ENCODE measurements around the gene ICA1L. TPM values are rescaled to one million over a fixed set of nuclear protein-coding genes. Genes with fewer than 3 reads are reported as not detected.
A peak's percentile ranks its signal among the peaks of the same experiment; 100 is the strongest.
"Not testable (repeated sequence)": the region's sequence is repeated elsewhere in the genome, so short reads cannot be mapped to it uniquely, and the experiment has no call there.

The ICA1L gene
- polyA plus RNA-seq, 2 donors = 1.1 to 1.2 TPM

- H3K4me1 ChIP-seq (ENCODE audit: control insufficient read depth in 2 of 2, insufficient read depth in 2 of 2, low read length in 1 of 2) = no peaks in the 10 kb centered on the region
- no peaks in the 10 kb centered on the region for H3K36me3 ChIP-seq (ENCODE audit: control insufficient read depth in 2 of 2, insufficient read depth in 2 of 2, low read length in 1 of 2)
- no peak overlapping the region for H3K27ac ChIP-seq (ENCODE audit: low read depth in 2 of 2, low read length in 1 of 2)
- H3K27me3 ChIP-seq (ENCODE audit: control insufficient read depth in 1 of 2, insufficient read depth in 2 of 2, low read length in 2 of 2) = no peaks in the 10 kb centered on the region
- no peak overlapping the region for H3K4me3 ChIP-seq (ENCODE audit: low read depth in 1 of 2, low read length in 2 of 2)
- no peaks in the 10 kb centered on the region for H3K9me3 ChIP-seq (ENCODE audit: control insufficient read depth in 2 of 2, insufficient read depth in 1 of 2, low read depth in 1 of 2, low read length in 1 of 2)
- WGBS, 2 donors = 86 to 87% methylated on average over 7 of the region's 7 CpGs
Observed at GRCh38 chr2:202821206-202822160, 50.1 kb downstream of the ICA1L start.

- H3K4me1 ChIP-seq (ENCODE audit: control insufficient read depth in 2 of 2, insufficient read depth in 2 of 2, low read length in 1 of 2) = no peaks in the 10 kb centered on the region
- no peaks in the 10 kb centered on the region for H3K27me3 ChIP-seq (ENCODE audit: control insufficient read depth in 1 of 2, insufficient read depth in 2 of 2, low read length in 2 of 2)
- 71 to 81% methylated on average over 3 of the region's 3 CpGs for WGBS, 2 donors
- no peaks in the 10 kb centered on the region for H3K36me3 ChIP-seq (ENCODE audit: control insufficient read depth in 2 of 2, insufficient read depth in 2 of 2, low read length in 1 of 2)
- no peak overlapping the region for H3K27ac ChIP-seq (ENCODE audit: low read depth in 2 of 2, low read length in 1 of 2)
- H3K4me3 ChIP-seq (ENCODE audit: low read depth in 1 of 2, low read length in 2 of 2) = no peak overlapping the region
- H3K9me3 ChIP-seq (ENCODE audit: control insufficient read depth in 2 of 2, insufficient read depth in 1 of 2, low read depth in 1 of 2, low read length in 1 of 2) = no peaks in the 10 kb centered on the region
Observed at GRCh38 chr2:202818321-202818720, 53.2 kb downstream of the ICA1L start.

- WGBS, 2 donors = 55 to 76% methylated on average over 1 of the region's 1 CpG
- H3K9me3 ChIP-seq (ENCODE audit: control insufficient read depth in 2 of 2, insufficient read depth in 1 of 2, low read depth in 1 of 2, low read length in 1 of 2) = no peaks in the 10 kb centered on the region
- H3K4me3 ChIP-seq (ENCODE audit: low read depth in 1 of 2, low read length in 2 of 2) = no peak overlapping the region
- no peaks in the 10 kb centered on the region for H3K27me3 ChIP-seq (ENCODE audit: control insufficient read depth in 1 of 2, insufficient read depth in 2 of 2, low read length in 2 of 2)
- H3K27ac ChIP-seq (ENCODE audit: low read depth in 2 of 2, low read length in 1 of 2) = no peak overlapping the region
- H3K36me3 ChIP-seq (ENCODE audit: control insufficient read depth in 2 of 2, insufficient read depth in 2 of 2, low read length in 1 of 2) = no peaks in the 10 kb centered on the region
- H3K4me1 ChIP-seq (ENCODE audit: control insufficient read depth in 2 of 2, insufficient read depth in 2 of 2, low read length in 1 of 2) = no peaks in the 10 kb centered on the region
Observed at GRCh38 chr2:202817771-202818170, 53.8 kb downstream of the ICA1L start.

GRCh38 chr2:202815548-202816360 lies 55.8 kb downstream of the ICA1L start:
- Histone ChIP-seq H3K9me3 (ENCODE audit: control insufficient read depth in 2 of 2, insufficient read depth in 1 of 2, low read depth in 1 of 2, low read length in 1 of 2) (no peaks in the 10 kb centered on the region), H3K4me3 (ENCODE audit: low read depth in 1 of 2, low read length in 2 of 2) (no peak overlapping the region), H3K36me3 (ENCODE audit: control insufficient read depth in 2 of 2, insufficient read depth in 2 of 2, low read length in 1 of 2) (no peaks in the 10 kb centered on the region), H3K27ac (ENCODE audit: low read depth in 2 of 2, low read length in 1 of 2) (no peak overlapping the region), H3K27me3 (ENCODE audit: control insufficient read depth in 1 of 2, insufficient read depth in 2 of 2, low read length in 2 of 2) (no peaks in the 10 kb centered on the region), H3K4me1 (ENCODE audit: control insufficient read depth in 2 of 2, insufficient read depth in 2 of 2, low read length in 1 of 2) (no peaks in the 10 kb centered on the region)
- 50 to 58% methylated on average over 4 of the region's 4 CpGs for WGBS, 2 donors

GRCh38 chr2:202814226-202814625 lies 57.3 kb downstream of the ICA1L start:
- WGBS, 2 donors = 98 to 100% methylated on average over 1 of the region's 1 CpG
- H3K36me3 ChIP-seq (ENCODE audit: control insufficient read depth in 2 of 2, insufficient read depth in 2 of 2, low read length in 1 of 2) = no peaks in the 10 kb centered on the region
- no peaks in the 10 kb centered on the region for H3K27me3 ChIP-seq (ENCODE audit: control insufficient read depth in 1 of 2, insufficient read depth in 2 of 2, low read length in 2 of 2)
- no peak overlapping the region for H3K4me3 ChIP-seq (ENCODE audit: low read depth in 1 of 2, low read length in 2 of 2)
- no peaks in the 10 kb centered on the region for H3K9me3 ChIP-seq (ENCODE audit: control insufficient read depth in 2 of 2, insufficient read depth in 1 of 2, low read depth in 1 of 2, low read length in 1 of 2)
- no peaks in the 10 kb centered on the region for H3K4me1 ChIP-seq (ENCODE audit: control insufficient read depth in 2 of 2, insufficient read depth in 2 of 2, low read length in 1 of 2)
- H3K27ac ChIP-seq (ENCODE audit: low read depth in 2 of 2, low read length in 1 of 2) = no peak overlapping the region

- Histone ChIP-seq H3K4me1 (ENCODE audit: control insufficient read depth in 2 of 2, insufficient read depth in 2 of 2, low read length in 1 of 2) (peaks cover 0 to 1% of the 10 kb centered on the region in 2 donors), H3K4me3 (ENCODE audit: low read depth in 1 of 2, low read length in 2 of 2) (no peak overlapping the region), H3K36me3 (ENCODE audit: control insufficient read depth in 2 of 2, insufficient read depth in 2 of 2, low read length in 1 of 2) (no peaks in the 10 kb centered on the region), H3K9me3 (ENCODE audit: control insufficient read depth in 2 of 2, insufficient read depth in 1 of 2, low read depth in 1 of 2, low read length in 1 of 2) (no peaks in the 10 kb centered on the region), H3K27me3 (ENCODE audit: control insufficient read depth in 1 of 2, insufficient read depth in 2 of 2, low read length in 2 of 2) (no peaks in the 10 kb centered on the region), H3K27ac (ENCODE audit: low read depth in 2 of 2, low read length in 1 of 2) (no peak overlapping the region)
- WGBS, 2 donors = 95 to 97% methylated on average over 3 of the region's 3 CpGs
Observed at GRCh38 chr2:202813387-202813786, 58.2 kb downstream of the ICA1L start.

- H3K9me3 ChIP-seq (ENCODE audit: control insufficient read depth in 2 of 2, insufficient read depth in 1 of 2, low read depth in 1 of 2, low read length in 1 of 2) = no peaks in the 10 kb centered on the region
- H3K36me3 ChIP-seq (ENCODE audit: control insufficient read depth in 2 of 2, insufficient read depth in 2 of 2, low read length in 1 of 2) = peaks cover 0 to 3% of the 10 kb centered on the region in 2 donors
- 64 to 73% methylated on average over 3 of the region's 3 CpGs for WGBS, 2 donors
- no peak overlapping the region for H3K27ac ChIP-seq (ENCODE audit: low read depth in 2 of 2, low read length in 1 of 2)
- H3K27me3 ChIP-seq (ENCODE audit: control insufficient read depth in 1 of 2, insufficient read depth in 2 of 2, low read length in 2 of 2) = no peaks in the 10 kb centered on the region
- peaks cover 5 to 6% of the 10 kb centered on the region in 2 donors for H3K4me1 ChIP-seq (ENCODE audit: control insufficient read depth in 2 of 2, insufficient read depth in 2 of 2, low read length in 1 of 2)
- H3K4me3 ChIP-seq (ENCODE audit: low read depth in 1 of 2, low read length in 2 of 2) = no peak overlapping the region
Observed at GRCh38 chr2:202808754-202809153, 62.8 kb downstream of the ICA1L start.

GRCh38 chr2:202807431-202808138 lies 64.0 kb downstream of the ICA1L start:
- not testable (repeated sequence) for H3K9me3 ChIP-seq (ENCODE audit: control insufficient read depth in 2 of 2, insufficient read depth in 1 of 2, low read depth in 1 of 2, low read length in 1 of 2); H3K4me3 ChIP-seq (ENCODE audit: low read depth in 1 of 2, low read length in 2 of 2); H3K27me3 ChIP-seq (ENCODE audit: control insufficient read depth in 1 of 2, insufficient read depth in 2 of 2, low read length in 2 of 2); H3K36me3 ChIP-seq (ENCODE audit: control insufficient read depth in 2 of 2, insufficient read depth in 2 of 2, low read length in 1 of 2); H3K4me1 ChIP-seq (ENCODE audit: control insufficient read depth in 2 of 2, insufficient read depth in 2 of 2, low read length in 1 of 2)
- peak overlapping the region in 1 of 2 donors; percentile 49 for H3K27ac ChIP-seq (ENCODE audit: low read depth in 2 of 2, low read length in 1 of 2)
- 59 to 92% methylated on average over 1 of the region's 1 CpG for WGBS, 2 donors

GRCh38 chr2:202805911-202806310 lies 65.7 kb downstream of the ICA1L start:
- not testable (repeated sequence) for H3K27me3 ChIP-seq (ENCODE audit: control insufficient read depth in 1 of 2, insufficient read depth in 2 of 2, low read length in 2 of 2); H3K4me3 ChIP-seq (ENCODE audit: low read depth in 1 of 2, low read length in 2 of 2); H3K4me1 ChIP-seq (ENCODE audit: control insufficient read depth in 2 of 2, insufficient read depth in 2 of 2, low read length in 1 of 2); H3K9me3 ChIP-seq (ENCODE audit: control insufficient read depth in 2 of 2, insufficient read depth in 1 of 2, low read depth in 1 of 2, low read length in 1 of 2); H3K36me3 ChIP-seq (ENCODE audit: control insufficient read depth in 2 of 2, insufficient read depth in 2 of 2, low read length in 1 of 2); H3K27ac ChIP-seq (ENCODE audit: low read depth in 2 of 2, low read length in 1 of 2)
- 75 to 81% methylated on average over 9 of the region's 9 CpGs for WGBS, 2 donors

Data from esophagus (tissue), 2 donors.